PC-3 (cell line): Measurements from ENCODE around the gene PHF13. TPM values are rescaled to one million over a fixed set of nuclear protein-coding genes. Genes with fewer than 3 reads are reported as not detected.

Source experiments
- ATAC-seq: fragments of 200-7000 bp; cut with Tn5 transposase; 2 replicates; pipeline ENCODE4 v1.9.1; 2020; ENCODE audit warnings: mild to moderate bottlenecking, moderate library complexity
- BruUV-seq: library from RNA; stranded (reverse); fragments of 400-500 nt; replicated peaks from 2 replicates; lab custom pipeline; 2021; lab: Mats Ljungman, UMichigan
- CTCF ChIA-PET: fragments of 300-600 bp; sonication (Branson Sonifier 250); formaldehyde crosslinking; loops from one replicate; lab custom pipeline; 2022; ENCODE audit warnings: antibody characterized with exemption; lab: Charles Lee
- POLR2A ChIA-PET: fragments of 300-600 bp; sonication (Branson Sonifier 250); formaldehyde crosslinking; loops from one replicate; lab custom pipeline; 2022; ENCODE audit warnings: antibody characterized with exemption; ENCODE audit not compliant: unreplicated experiment; lab: Charles Lee
- DNase-seq: peaks from one replicate; pipeline ENCODE4 v3.0.0-alpha.2; 2015
- H2AFZ ChIP-seq: fragments of 300-600 bp; sonication (generic); 2 replicates; pipeline ENCODE4 v1.6.0; 2016; ENCODE audit warnings: antibody characterized with exemption, low read length
- H3F3A ChIP-seq: fragments of 300-600 bp; sonication (generic); one replicate; pipeline ENCODE4 v1.6.0; 2017; ENCODE audit warnings: antibody characterized with exemption, low read length, control low read depth, mild to moderate bottlenecking; ENCODE audit not compliant: unreplicated experiment
- H3K27ac ChIP-seq: fragments of 300-600 bp; sonication (generic); 2 replicates; pipeline ENCODE4 v1.5.1; 2016; ENCODE audit warnings: mild to moderate bottlenecking, low read length
- H3K27me3 ChIP-seq: fragments of 300-600 bp; sonication (generic); 2 replicates; pipeline ENCODE4 v1.6.1; 2016; ENCODE audit warnings: low read length, mixed read lengths
- H3K36me3 ChIP-seq: fragments of 300-600 bp; sonication (generic); 2 replicates; pipeline ENCODE4 v1.6.1; 2016; ENCODE audit warnings: low read depth, mixed run types, low read length, mixed read lengths
- H3K4me1 ChIP-seq: fragments of 300-600 bp; sonication (generic); 2 replicates; pipeline ENCODE4 v1.5.1; 2016; ENCODE audit warnings: low read length; ENCODE audit not compliant: insufficient read depth
- H3K4me2 ChIP-seq: fragments of 300-600 bp; sonication (generic); 2 replicates; pipeline ENCODE4 v1.6.0; 2016; ENCODE audit warnings: low read length
- H3K4me3 ChIP-seq: fragments of 300-600 bp; sonication (generic); 2 replicates; pipeline ENCODE4 v1.5.1; 2016; ENCODE audit warnings: mild to moderate bottlenecking, low read length, mixed read lengths
- H3K79me2 ChIP-seq: fragments of 300-600 bp; sonication (generic); 2 replicates; pipeline ENCODE4 v1.6.1; 2017; ENCODE audit warnings: low read length, mixed read lengths
- H3K9ac ChIP-seq: fragments of 300-600 bp; sonication (generic); 2 replicates; pipeline ENCODE4 v1.6.0; 2016; ENCODE audit warnings: mild to moderate bottlenecking, low read length
- H3K9me2 ChIP-seq: fragments of 300-600 bp; sonication (generic); replicated peaks from 2 replicates; pipeline ENCODE4 v1.6.1; 2016; ENCODE audit warnings: mixed run types, low read length, mixed read lengths
- H3K9me3 ChIP-seq: fragments of 300-600 bp; sonication (generic); 2 replicates; pipeline ENCODE4 v1.6.1; 2016; ENCODE audit warnings: low read length, mixed read lengths
- H4K20me1 ChIP-seq: fragments of 300-600 bp; sonication (generic); 2 replicates; pipeline ENCODE4 v1.6.1; 2016; ENCODE audit warnings: low read length, mixed read lengths
- CTCF ChIP-seq: fragments of 300-600 bp; sonication (generic); conservative IDR thresholded peaks from 2 replicates; pipeline ENCODE4 v1.5.1; 2017; ENCODE audit warnings: antibody characterized with exemption, low read depth, mild to moderate bottlenecking, low read length
- EZH2 ChIP-seq: fragments of 300-600 bp; sonication (generic); IDR thresholded peaks from one replicate; pipeline ENCODE4 v1.6.1; 2017; ENCODE audit warnings: antibody characterized with exemption, mild to moderate bottlenecking, low read length; ENCODE audit not compliant: unreplicated experiment
- EZH2phosphoT487 ChIP-seq: fragments of 300-600 bp; sonication (generic); IDR thresholded peaks from 2 replicates; pipeline ENCODE4 v1.6.1; 2018; ENCODE audit warnings: mild to moderate bottlenecking, antibody characterized with exemption, low read length, borderline replicate concordance
- intact Hi-C: fragments of 100-400 bp; cut with micrococcal nuclease; formaldehyde crosslinking; loops from 2 replicates; pipeline ENCODE4 v1.9.0; 2023
- total RNA-seq: library from RNA; depleted of rRNA; stranded (reverse); fragments of >200 nt; gene quantifications from 2 replicates; pipeline ENCODE4 v1.2.3, GENCODE V29; 2014

Gene PHF13
- total RNA-seq, 1 experiment from 2014 or later, result 13.2 TPM

- Histone ChIP-seq H3K27me3 (no peaks in the 10 kb centered on the region), H2AFZ (no peak overlapping the region), H3K79me2 (peaks cover 30% of the 10 kb centered on the region), H3K4me1 (peaks cover 8% of the 10 kb centered on the region), H4K20me1 (0 out of 2 replicates have a peak, but pooled peaks cover 3% of the 10 kb centered on the region), H3K9me3 (no peaks in the 10 kb centered on the region), H3F3A (peaks cover 4% of the 10 kb centered on the region), H3K4me3 (no peak overlapping the region), H3K9ac (no peak overlapping the region), H3K36me3 (peaks cover 37% of the 10 kb centered on the region), H3K27ac (no peak overlapping the region), H3K9me2 (no peaks in the 10 kb centered on the region), H3K4me2 (no peak overlapping the region)
- ATAC-seq (no peak), DNase-seq (no peak)
- POLR2A ChIA-PET, result no interaction called here
- intact Hi-C loops, result no loop called here
- no peak for TF ChIP-seq EZH2
- CTCF ChIA-PET, result no interaction called here
- no TSS peak for BruUV-seq
These were observed 16.5 kb downstream of the PHF13 start for GRCh38 chr1:6630027-6630426.

GRCh38 chr1:6631058-6631457, 17.5 kb downstream of the PHF13 start:
- POLR2A ChIA-PET, result no interaction called here
- H3K27me3 ChIP-seq, result no peaks in the 10 kb centered on the region
- H3K4me1 ChIP-seq, result peaks cover 6% of the 10 kb centered on the region
- intact Hi-C loops, result no loop called here
- TF ChIP-seq EZH2phosphoT487 (no peak), EZH2 (no peak), CTCF (no peak)
- no peaks in the 10 kb centered on the region for H3K9me3 ChIP-seq
- H3K36me3 ChIP-seq, result peaks cover 45% of the 10 kb centered on the region
- H3K27ac ChIP-seq, result no peak overlapping the region
- H3F3A ChIP-seq, result peaks cover 4% of the 10 kb centered on the region
- peaks cover 22% of the 10 kb centered on the region for H3K79me2 ChIP-seq
- H3K4me3 ChIP-seq, result no peak overlapping the region
- no peak overlapping the region for H2AFZ ChIP-seq
- no peak overlapping the region for H3K9ac ChIP-seq
- CTCF ChIA-PET, result no interaction called here
- 0 out of 2 replicates have a peak, but pooled peaks cover 3% of the 10 kb centered on the region for H4K20me1 ChIP-seq
- no peak overlapping the region for H3K4me2 ChIP-seq
- ATAC-seq, result no peak
- DNase-seq, result no peak
- no peaks in the 10 kb centered on the region for H3K9me2 ChIP-seq
- BruUV-seq, result no TSS peak

- no peaks in the 10 kb centered on the region for H4K20me1 ChIP-seq
- H3K4me1 ChIP-seq, result no peaks in the 10 kb centered on the region
- DNase-seq (no peak), ATAC-seq (no peak)
- peaks cover 4% of the 10 kb centered on the region; the same call in 1 of the 2 replicates for H3K79me2 ChIP-seq
- H2AFZ ChIP-seq, result no peak overlapping the region
- H3K27ac ChIP-seq, result no peak overlapping the region
- no peak overlapping the region for H3K9ac ChIP-seq
- ChIA-PET CTCF (no interaction called here), POLR2A (no interaction called here)
- no TSS peak for BruUV-seq
- H3K4me3 ChIP-seq, result no peak overlapping the region
- intact Hi-C loops, result no loop called here
- peaks cover 57% of the 10 kb centered on the region for H3K36me3 ChIP-seq
- H3K9me3 ChIP-seq, result no peaks in the 10 kb centered on the region
- no peaks in the 10 kb centered on the region for H3K9me2 ChIP-seq
- peaks cover 4% of the 10 kb centered on the region for H3F3A ChIP-seq
- TF ChIP-seq EZH2, result no peak
- no peak for TF ChIP-seq EZH2phosphoT487
- TF ChIP-seq CTCF, result no peak
- no peak overlapping the region for H3K4me2 ChIP-seq
- no peaks in the 10 kb centered on the region for H3K27me3 ChIP-seq
These were observed 19.3 kb downstream of the PHF13 start for GRCh38 chr1:6632588-6633514.
